HCT116 (cell line): ENCODE results near the gene ADCY6. TPM values are rescaled to one million over a fixed set of nuclear protein-coding genes. Genes with fewer than 3 reads are reported as not detected.

Experiments used
- ATAC-seq: fragments of 200-7000 bp; cut with Tn5 transposase; 2 replicates; pipeline ENCODE4 v1.9.1; 2020; ENCODE audit warnings: mild to moderate bottlenecking, moderate library complexity
- BruUV-seq: library from RNA; stranded (reverse); fragments of 400-500 nt; replicated peaks from 2 replicates; lab custom pipeline; 2021; lab: Mats Ljungman, UMichigan
- CTCF ChIA-PET: fragments of 300-600 bp; sonication (Branson Sonifier 250); formaldehyde crosslinking; loops from one replicate; lab custom pipeline; 2021; ENCODE audit warnings: antibody characterized with exemption; lab: Charles Lee
- POLR2A ChIA-PET: fragments of 300-600, 350-600 bp; sonication (Branson Sonifier 250); formaldehyde crosslinking; loops from one replicate; lab custom pipeline; 2021; ENCODE audit warnings: antibody characterized with exemption; lab: Charles Lee
- RAD21 ChIA-PET, 2 experiments: fragments of 300-600 bp; sonication (Branson Sonifier 250); formaldehyde crosslinking; loops; one replicate each; lab custom pipeline; 2023; ENCODE audit warnings: low total read pairs in 2 of 2; ENCODE audit not compliant: uncharacterized antibody in 2 of 2, unreplicated experiment in 2 of 2, low non-redundant PET in 1 of 2; lab: Charles Lee
- DNase-seq: peaks from one replicate; pipeline ENCODE4 v3.0.0-alpha.2; 2010; ENCODE audit warnings: low read depth, low spot score
- H2AFZ ChIP-seq: fragments of 200-600 bp; shearing (Covaris generic), sonication (generic); 2 replicates; pipeline ENCODE4 v1.6.1; 2017; ENCODE audit warnings: low read depth, mixed run types, mixed read lengths, antibody characterized with exemption, low read length; ENCODE audit not compliant: poor library complexity, severe bottlenecking
- H3K27ac ChIP-seq: 2 replicates; pipeline ENCODE4 v1.5.1; 2012; ENCODE audit warnings: low read depth, low read length
- H3K27me3 ChIP-seq: fragments of 200-600 bp; sonication (generic); 2 replicates; pipeline ENCODE4 v1.6.1; 2016; ENCODE audit warnings: mixed run types, low read length, mixed read lengths; ENCODE audit not compliant: insufficient read depth
- H3K36me3 ChIP-seq, 2 experiments: fragments of 200-500 bp in 1 of 2; fragments of 200-600 bp in 1 of 2; sonication (Bioruptor generic) in 1 of 2; sonication (generic) in 1 of 2; 2 replicates each; pipeline versions ENCODE4 v1.5.1 to v1.6.1; 2014 to 2016; ENCODE audit warnings: low read length in 2 of 2, inconsistent platforms in 1 of 2, mixed read lengths in 1 of 2, mixed run types in 1 of 2; ENCODE audit not compliant: insufficient read depth in 2 of 2, control insufficient read depth in 1 of 2
- H3K4me1 ChIP-seq, 2 experiments: fragments of 200-600 bp in 1 of 2; sonication (generic) in 1 of 2; 2 replicates each; pipeline versions ENCODE4 v1.5.1 to v1.6.1; 2012 to 2017; ENCODE audit warnings: low read length in 2 of 2, inconsistent platforms in 1 of 2, mild to moderate bottlenecking in 1 of 2, mixed read lengths in 1 of 2, mixed run types in 1 of 2, moderate library complexity in 1 of 2; ENCODE audit not compliant: insufficient read depth in 2 of 2, control insufficient read depth in 1 of 2
- H3K4me2 ChIP-seq: fragments of 200-600 bp; sonication (generic); 2 replicates; pipeline ENCODE4 v1.6.1; 2017; ENCODE audit warnings: mixed run types, low read length, mixed read lengths
- H3K4me3 ChIP-seq, 2 experiments: fragments of 200-600 bp in 1 of 2; sonication (generic) in 1 of 2; replicated peaks in 1 of 2; 2 replicates each; pipeline ENCODE4 v1.5.1; 2011 to 2016; ENCODE audit warnings: low read length in 2 of 2, control low read depth in 1 of 2, low read depth in 1 of 2, mild to moderate bottlenecking in 1 of 2, mixed read lengths in 1 of 2, mixed run types in 1 of 2
- H3K79me2 ChIP-seq: fragments of 200-600 bp; sonication (generic); 2 replicates; pipeline ENCODE4 v1.6.1; 2017; ENCODE audit warnings: mild to moderate bottlenecking, mixed run types, low read length, moderate library complexity, mixed read lengths; ENCODE audit not compliant: insufficient read depth
- H3K9ac ChIP-seq: fragments of 200-600 bp; sonication (generic); 2 replicates; pipeline ENCODE4 v1.6.1; 2016; ENCODE audit warnings: low read length, mixed read lengths
- H3K9me2 ChIP-seq: fragments of 200-600 bp; sonication (generic), shearing (Covaris generic); 2 replicates; pipeline ENCODE4 v1.6.1; 2017; ENCODE audit warnings: mixed run types, mild to moderate bottlenecking, moderate library complexity; ENCODE audit not compliant: insufficient read depth
- H3K9me3 ChIP-seq, 2 experiments: fragments of 200-500 bp in 1 of 2; fragments of 200-600 bp in 1 of 2; sonication (Bioruptor generic) in 1 of 2; sonication (generic) in 1 of 2; 2 replicates each; pipeline ENCODE4 v1.6.1; 2014 to 2017; ENCODE audit warnings: low read length in 2 of 2, mixed read lengths in 2 of 2, inconsistent platforms in 1 of 2, low read depth in 1 of 2, mild to moderate bottlenecking in 1 of 2, mixed run types in 1 of 2, moderate library complexity in 1 of 2; ENCODE audit not compliant: control insufficient read depth in 1 of 2, insufficient read depth in 1 of 2
- H4K20me1 ChIP-seq: fragments of 200-600 bp; sonication (generic), shearing (Covaris generic); 2 replicates; pipeline ENCODE4 v1.6.1; 2017; ENCODE audit warnings: mixed run types, mild to moderate bottlenecking, moderate library complexity; ENCODE audit not compliant: insufficient read depth
- EGR1 ChIP-seq: IDR thresholded peaks from 2 replicates; pipeline ENCODE4 v1.6.1; 2012; ENCODE audit warnings: low read depth
- POLR2A ChIP-seq: IDR thresholded peaks from 2 replicates; pipeline ENCODE4 v1.7.0; 2011; ENCODE audit warnings: borderline replicate concordance; ENCODE audit not compliant: insufficient read depth, insufficient read length; ENCODE audit errors: extremely low read depth
- POLR2AphosphoS5 ChIP-seq: IDR thresholded peaks from 2 replicates; pipeline ENCODE4 v1.6.1; 2011; ENCODE audit warnings: mild to moderate bottlenecking, low read depth, low read length, moderate library complexity
- RAD21 ChIP-seq: IDR thresholded peaks from 2 replicates; pipeline ENCODE4 v1.6.1; 2012; ENCODE audit warnings: low read depth, mild to moderate bottlenecking
- SIN3A ChIP-seq: IDR thresholded peaks from 2 replicates; pipeline ENCODE4 v1.6.1; 2012; ENCODE audit warnings: low read depth
- SP1 ChIP-seq: IDR thresholded peaks from 2 replicates; pipeline ENCODE4 v1.6.1; 2012; ENCODE audit warnings: low read depth
- SRF ChIP-seq: IDR thresholded peaks from 2 replicates; pipeline ENCODE4 v1.6.1; 2012; ENCODE audit warnings: low read depth
- TCF7L2 ChIP-seq: IDR thresholded peaks from 2 replicates; pipeline ENCODE4 v1.7.0; 2011; ENCODE audit warnings: borderline replicate concordance, inconsistent platforms; ENCODE audit not compliant: insufficient read depth, insufficient read length; ENCODE audit errors: extremely low read depth
- YY1 ChIP-seq: IDR thresholded peaks from 2 replicates; pipeline ENCODE4 v1.6.1; 2011; ENCODE audit warnings: low read length, low read depth, moderate library complexity, mild to moderate bottlenecking; ENCODE audit not compliant: insufficient replicate concordance; ENCODE audit errors: extremely low read depth
- ZFX ChIP-seq: fragments of 450-650 bp; IDR thresholded peaks from 2 replicates; pipeline ENCODE4 v1.6.1; 2017
- ZNF274 ChIP-seq: fragments of 200-500 bp; sonication (Bioruptor generic); IDR thresholded peaks from 2 replicates; pipeline ENCODE4 v1.6.1; 2014; ENCODE audit warnings: mild to moderate bottlenecking, low read depth, low read length, inconsistent platforms
- intact Hi-C: fragments of 100-400 bp; cut with micrococcal nuclease; formaldehyde crosslinking; loops from 2 replicates; pipeline ENCODE4 v1.10.0; 2022
- total RNA-seq: library from RNA; stranded (reverse); gene quantifications from one replicate; pipeline ENCODE4 v1.2.1, GENCODE V29; 2021; ENCODE audit not compliant: unreplicated experiment
- TF ChIP-seq, protein P1 (sequence below): IDR thresholded peaks from 2 replicates; pipeline ENCODE4 v1.6.1; 2012
- TF ChIP-seq, protein P2 (sequence below): IDR thresholded peaks from 2 replicates; pipeline ENCODE4 v1.6.1; 2011; ENCODE audit warnings: mild to moderate bottlenecking, low read length, moderate library complexity; ENCODE audit not compliant: insufficient replicate concordance; ENCODE audit errors: extremely low read depth
- TF ChIP-seq, protein P3 (sequence below): IDR thresholded peaks from 2 replicates; pipeline ENCODE4 v1.6.1; 2012; ENCODE audit warnings: low read depth

Gene ADCY6
- total RNA-seq, 1 experiment from 2014 or later = 24.9 TPM

DNA sequence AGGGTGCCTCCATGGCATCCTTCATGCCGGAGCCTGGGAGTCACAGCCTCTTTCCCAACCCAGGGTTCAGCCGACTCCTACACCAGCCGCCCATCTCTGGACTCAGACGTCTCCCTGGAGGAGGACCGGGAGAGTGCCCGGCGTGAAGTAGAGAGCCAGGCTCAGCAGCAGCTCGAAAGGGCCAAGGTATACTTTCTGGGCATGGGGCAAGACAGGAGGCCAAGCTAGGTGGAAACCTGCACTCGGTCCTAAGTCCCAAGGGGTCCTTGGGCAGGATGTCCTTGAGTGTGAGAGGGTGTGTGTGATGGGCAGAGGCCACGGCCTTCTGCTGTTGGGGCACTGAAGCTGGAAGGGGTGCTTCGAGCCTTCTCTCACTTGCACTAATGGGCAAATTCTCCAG, 34.4 kb upstream of the ADCY6 start:
- Histone ChIP-seq H2AFZ (no peak overlapping the region), H3K79me2 (no peaks in the 10 kb centered on the region), H3K4me2 (no peak overlapping the region), H4K20me1 (no peaks in the 10 kb centered on the region), H3K9me2 (no peaks in the 10 kb centered on the region), H3K9me3 (no peaks in the 10 kb centered on the region), H3K9ac (no peak overlapping the region), H3K4me3 (no peak overlapping the region), H3K27ac (no peak overlapping the region), H3K27me3 (no peaks in the 10 kb centered on the region), H3K4me1 (peaks cover 3 to 8% of the 10 kb centered on the region in 2 experiments; a peak in 2 of 4 replicates), H3K36me3 (peaks cover 0 to 7% of the 10 kb centered on the region in 2 experiments; a peak in 1 of 4 replicates)
- POLR2A ChIA-PET = no interaction called here
- no TSS peak for BruUV-seq
- TF ChIP-seq, protein P1, sequence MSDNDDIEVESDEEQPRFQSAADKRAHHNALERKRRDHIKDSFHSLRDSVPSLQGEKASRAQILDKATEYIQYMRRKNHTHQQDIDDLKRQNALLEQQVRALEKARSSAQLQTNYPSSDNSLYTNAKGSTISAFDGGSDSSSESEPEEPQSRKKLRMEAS = no peak
- TF ChIP-seq SIN3A = no peak
- TF ChIP-seq, protein P2, sequence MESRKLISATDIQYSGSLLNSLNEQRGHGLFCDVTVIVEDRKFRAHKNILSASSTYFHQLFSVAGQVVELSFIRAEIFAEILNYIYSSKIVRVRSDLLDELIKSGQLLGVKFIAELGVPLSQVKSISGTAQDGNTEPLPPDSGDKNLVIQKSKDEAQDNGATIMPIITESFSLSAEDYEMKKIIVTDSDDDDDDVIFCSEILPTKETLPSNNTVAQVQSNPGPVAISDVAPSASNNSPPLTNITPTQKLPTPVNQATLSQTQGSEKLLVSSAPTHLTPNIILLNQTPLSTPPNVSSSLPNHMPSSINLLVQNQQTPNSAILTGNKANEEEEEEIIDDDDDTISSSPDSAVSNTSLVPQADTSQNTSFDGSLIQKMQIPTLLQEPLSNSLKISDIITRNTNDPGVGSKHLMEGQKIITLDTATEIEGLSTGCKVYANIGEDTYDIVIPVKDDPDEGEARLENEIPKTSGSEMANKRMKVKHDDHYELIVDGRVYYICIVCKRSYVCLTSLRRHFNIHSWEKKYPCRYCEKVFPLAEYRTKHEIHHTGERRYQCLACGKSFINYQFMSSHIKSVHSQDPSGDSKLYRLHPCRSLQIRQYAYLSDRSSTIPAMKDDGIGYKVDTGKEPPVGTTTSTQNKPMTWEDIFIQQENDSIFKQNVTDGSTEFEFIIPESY = no peak
- TF ChIP-seq SRF = no peak
- TF ChIP-seq POLR2A = no peak
- TF ChIP-seq, protein P3, sequence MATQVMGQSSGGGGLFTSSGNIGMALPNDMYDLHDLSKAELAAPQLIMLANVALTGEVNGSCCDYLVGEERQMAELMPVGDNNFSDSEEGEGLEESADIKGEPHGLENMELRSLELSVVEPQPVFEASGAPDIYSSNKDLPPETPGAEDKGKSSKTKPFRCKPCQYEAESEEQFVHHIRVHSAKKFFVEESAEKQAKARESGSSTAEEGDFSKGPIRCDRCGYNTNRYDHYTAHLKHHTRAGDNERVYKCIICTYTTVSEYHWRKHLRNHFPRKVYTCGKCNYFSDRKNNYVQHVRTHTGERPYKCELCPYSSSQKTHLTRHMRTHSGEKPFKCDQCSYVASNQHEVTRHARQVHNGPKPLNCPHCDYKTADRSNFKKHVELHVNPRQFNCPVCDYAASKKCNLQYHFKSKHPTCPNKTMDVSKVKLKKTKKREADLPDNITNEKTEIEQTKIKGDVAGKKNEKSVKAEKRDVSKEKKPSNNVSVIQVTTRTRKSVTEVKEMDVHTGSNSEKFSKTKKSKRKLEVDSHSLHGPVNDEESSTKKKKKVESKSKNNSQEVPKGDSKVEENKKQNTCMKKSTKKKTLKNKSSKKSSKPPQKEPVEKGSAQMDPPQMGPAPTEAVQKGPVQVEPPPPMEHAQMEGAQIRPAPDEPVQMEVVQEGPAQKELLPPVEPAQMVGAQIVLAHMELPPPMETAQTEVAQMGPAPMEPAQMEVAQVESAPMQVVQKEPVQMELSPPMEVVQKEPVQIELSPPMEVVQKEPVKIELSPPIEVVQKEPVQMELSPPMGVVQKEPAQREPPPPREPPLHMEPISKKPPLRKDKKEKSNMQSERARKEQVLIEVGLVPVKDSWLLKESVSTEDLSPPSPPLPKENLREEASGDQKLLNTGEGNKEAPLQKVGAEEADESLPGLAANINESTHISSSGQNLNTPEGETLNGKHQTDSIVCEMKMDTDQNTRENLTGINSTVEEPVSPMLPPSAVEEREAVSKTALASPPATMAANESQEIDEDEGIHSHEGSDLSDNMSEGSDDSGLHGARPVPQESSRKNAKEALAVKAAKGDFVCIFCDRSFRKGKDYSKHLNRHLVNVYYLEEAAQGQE = no peak
- TF ChIP-seq POLR2AphosphoS5 = no peak
- no peak for TF ChIP-seq RAD21
- no peak for TF ChIP-seq SP1
- no peak for TF ChIP-seq YY1
- no peak for TF ChIP-seq ZFX
- no peak for TF ChIP-seq TCF7L2
- no peak for TF ChIP-seq EGR1
- no peak for TF ChIP-seq ZNF274
- intact Hi-C loops = no loop called here
- DNase-seq (no peak), ATAC-seq (no peak)
- CTCF ChIA-PET = no interaction called here
- RAD21 ChIA-PET = no interaction called here
